Cardiac muscle cell (in vitro differentiated cells and primary cell): ENCODE results near the gene ATP11A. TPM values are rescaled to one million over a fixed set of nuclear protein-coding genes. Genes with fewer than 3 reads are reported as not detected.

ENCODE experiments used
- DNase-seq, 2 donors: peaks; one replicate each; pipeline versions ENCODE4 v3.0.0 to v3.0.0-alpha.2; 2010 to 2017; ENCODE audit warnings: low read depth in 1 of 2, low spot score in 1 of 2
- H3K27ac ChIP-seq: fragments of 200-600 bp; sonication (generic); 2 replicates; pipeline ENCODE4 v1.5.1; 2016
- H3K27me3 ChIP-seq: fragments of 200-600 bp; sonication (generic); 2 replicates; pipeline ENCODE4 v1.6.0; 2016; ENCODE audit warnings: control low read depth
- H3K36me3 ChIP-seq: fragments of 200-600 bp; sonication (generic); 2 replicates; pipeline ENCODE4 v1.5.1; 2016; ENCODE audit warnings: control low read depth
- H3K4me1 ChIP-seq: fragments of 200-600 bp; sonication (generic); 2 replicates; pipeline ENCODE4 v1.8.1; 2017; ENCODE audit warnings: low read depth, mild to moderate bottlenecking, mixed run types
- H3K4me3 ChIP-seq: fragments of 200-600 bp; sonication (generic); 2 replicates; pipeline ENCODE4 v1.5.1; 2016; ENCODE audit warnings: mild to moderate bottlenecking
- H3K9me3 ChIP-seq: fragments of 200-600 bp; sonication (generic); 2 replicates; pipeline ENCODE4 v1.5.1; 2017; ENCODE audit warnings: low read depth, mild to moderate bottlenecking, control low read depth
- polyA plus RNA-seq: library from polyadenylated mRNA; unstranded; fragments of >200 nt; fragmentation: Nextera tagmentation; extraction: Ambion mirVana; gene quantifications from 2 replicates; pipeline ENCODE4 v1.2.1, GENCODE V29; 2016
- total RNA-seq: library from RNA; depleted of rRNA; stranded (reverse); fragments of >200 nt; gene quantifications from 2 replicates; pipeline ENCODE4 v1.2.3, GENCODE V29; 2016
- TF ChIP-seq, protein P1 (sequence below): IDR thresholded peaks from 2 replicates; pipeline ENCODE4 v1.5.1; 2012; ENCODE audit warnings: low read depth, mild to moderate bottlenecking, low read length

ATP11A gene
- total and polyA plus RNA-seq, 2 experiments from 2014 or later, result 38.0 to 42.9 TPM

DNA sequence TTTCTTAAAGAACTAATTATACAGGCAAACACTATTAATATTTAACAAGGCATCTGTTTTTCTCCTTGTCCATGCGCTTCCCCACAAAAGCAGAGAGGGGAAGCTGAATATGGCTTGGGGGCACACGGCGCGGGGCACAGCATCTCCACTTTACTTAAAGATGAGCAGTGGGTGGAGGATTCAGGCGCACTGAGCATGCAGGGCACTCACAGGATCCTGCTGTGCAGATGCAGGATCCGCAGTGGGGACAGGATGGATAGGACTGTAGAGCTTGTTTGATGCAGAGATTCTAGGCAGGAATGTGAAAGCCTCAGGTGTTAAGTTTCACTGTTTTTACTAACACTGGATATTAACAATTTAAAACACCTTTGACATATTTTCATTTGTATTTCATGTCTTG lies 43.3 kb downstream of the ATP11A start:
- no peak for DNase-seq
- peaks cover 67% of the 10 kb centered on the region for H3K4me1 ChIP-seq
- TF ChIP-seq, protein P1, sequence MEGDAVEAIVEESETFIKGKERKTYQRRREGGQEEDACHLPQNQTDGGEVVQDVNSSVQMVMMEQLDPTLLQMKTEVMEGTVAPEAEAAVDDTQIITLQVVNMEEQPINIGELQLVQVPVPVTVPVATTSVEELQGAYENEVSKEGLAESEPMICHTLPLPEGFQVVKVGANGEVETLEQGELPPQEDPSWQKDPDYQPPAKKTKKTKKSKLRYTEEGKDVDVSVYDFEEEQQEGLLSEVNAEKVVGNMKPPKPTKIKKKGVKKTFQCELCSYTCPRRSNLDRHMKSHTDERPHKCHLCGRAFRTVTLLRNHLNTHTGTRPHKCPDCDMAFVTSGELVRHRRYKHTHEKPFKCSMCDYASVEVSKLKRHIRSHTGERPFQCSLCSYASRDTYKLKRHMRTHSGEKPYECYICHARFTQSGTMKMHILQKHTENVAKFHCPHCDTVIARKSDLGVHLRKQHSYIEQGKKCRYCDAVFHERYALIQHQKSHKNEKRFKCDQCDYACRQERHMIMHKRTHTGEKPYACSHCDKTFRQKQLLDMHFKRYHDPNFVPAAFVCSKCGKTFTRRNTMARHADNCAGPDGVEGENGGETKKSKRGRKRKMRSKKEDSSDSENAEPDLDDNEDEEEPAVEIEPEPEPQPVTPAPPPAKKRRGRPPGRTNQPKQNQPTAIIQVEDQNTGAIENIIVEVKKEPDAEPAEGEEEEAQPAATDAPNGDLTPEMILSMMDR, result no peak
- no peak overlapping the region for H3K4me3 ChIP-seq
- no peaks in the 10 kb centered on the region for H3K9me3 ChIP-seq
- no peaks in the 10 kb centered on the region for H3K27me3 ChIP-seq
- peak overlapping the region; percentile 86 for H3K27ac ChIP-seq
- H3K36me3 ChIP-seq, result no peaks in the 10 kb centered on the region

DNA sequence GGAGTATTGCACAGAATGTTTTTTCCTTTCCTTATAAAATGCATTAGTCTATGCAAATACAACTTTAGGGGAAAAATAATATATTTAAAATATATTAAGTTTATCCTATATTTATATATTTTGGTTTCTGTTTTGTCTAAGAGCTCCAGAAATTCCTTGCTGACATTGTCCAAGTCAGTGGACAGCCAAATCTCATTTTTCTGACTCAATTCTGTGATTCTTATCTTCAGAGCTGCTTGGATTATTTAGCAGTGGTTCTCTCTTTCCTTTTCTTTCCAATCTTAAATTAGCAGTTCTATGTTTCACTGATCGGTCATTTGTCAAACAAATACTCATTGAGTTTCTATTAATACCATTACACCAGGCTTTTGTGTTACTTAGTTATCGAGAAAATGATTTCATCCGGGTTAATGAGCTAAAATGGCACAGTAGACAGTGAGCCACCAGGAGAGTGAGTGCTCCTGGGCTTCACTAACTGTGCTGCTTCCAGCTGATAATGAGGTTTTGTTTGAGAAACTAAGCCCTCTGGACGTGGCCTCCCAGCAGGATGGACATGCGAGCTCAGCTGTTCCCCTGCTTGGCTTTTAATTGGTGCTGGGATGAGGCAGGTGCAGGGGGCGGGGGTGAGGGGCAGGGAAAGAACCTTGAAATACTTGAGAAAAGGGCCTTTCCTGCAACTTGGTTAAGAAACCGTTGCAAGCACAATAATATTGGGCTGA lies 44.0 kb downstream of the ATP11A start:
- TF ChIP-seq, protein P1, result no peak
- no peaks in the 10 kb centered on the region for H3K36me3 ChIP-seq
- no peaks in the 10 kb centered on the region for H3K9me3 ChIP-seq
- H3K27ac ChIP-seq, result peak overlapping the region; percentile 86
- DNase-seq, result peak in 1 of 2 donors; percentile 45
- H3K4me3 ChIP-seq, result no peak overlapping the region
- H3K4me1 ChIP-seq, result peaks cover 61% of the 10 kb centered on the region
- H3K27me3 ChIP-seq, result no peaks in the 10 kb centered on the region

DNA sequence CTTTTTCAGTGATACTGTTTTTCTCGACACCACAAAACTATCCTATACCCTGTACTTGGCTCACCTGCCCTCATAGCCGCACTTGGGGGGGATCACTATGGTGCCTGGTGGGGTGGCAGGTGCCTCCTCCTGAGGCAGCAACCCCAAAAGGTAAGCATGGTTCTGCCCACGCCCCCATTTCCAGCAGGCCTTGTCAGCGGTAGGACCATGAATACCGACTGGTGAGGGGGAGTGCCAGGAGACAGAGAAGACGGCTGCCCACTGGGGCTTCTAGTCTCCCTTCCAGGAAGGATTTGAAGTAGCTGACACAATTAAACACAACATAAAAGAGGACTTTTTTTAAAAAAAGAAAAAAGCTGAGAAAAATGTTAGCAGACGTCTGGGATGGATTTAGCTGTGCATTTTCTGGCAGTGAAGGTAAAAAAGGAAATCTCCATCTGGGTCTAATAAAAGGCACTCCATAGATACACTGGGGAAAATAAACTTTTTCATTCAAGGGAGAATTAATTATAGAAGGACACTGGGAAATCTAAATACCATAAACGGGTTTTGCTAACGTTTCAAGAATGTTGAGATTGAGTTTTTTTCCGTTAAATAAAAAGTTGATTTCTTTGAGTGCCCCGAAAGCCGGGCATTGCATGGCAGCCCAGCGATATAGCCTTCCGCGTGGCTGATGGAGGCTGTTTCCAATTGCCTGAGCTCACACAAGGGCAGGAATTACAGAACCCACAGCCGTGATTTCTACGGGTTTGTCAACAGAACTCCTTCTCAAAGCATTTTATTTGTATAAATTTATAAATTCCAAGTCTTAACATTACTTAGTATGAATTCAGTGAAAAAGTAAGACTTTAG lies 45.1 kb downstream of the ATP11A start:
- Histone ChIP-seq H3K36me3 (no peaks in the 10 kb centered on the region), H3K27me3 (no peaks in the 10 kb centered on the region), H3K4me1 (peaks cover 56% of the 10 kb centered on the region), H3K27ac (peak overlapping the region; percentile 86), H3K4me3 (no peak overlapping the region), H3K9me3 (no peaks in the 10 kb centered on the region)
- TF ChIP-seq, protein P1, result no peak
- no peak for DNase-seq

DNA sequence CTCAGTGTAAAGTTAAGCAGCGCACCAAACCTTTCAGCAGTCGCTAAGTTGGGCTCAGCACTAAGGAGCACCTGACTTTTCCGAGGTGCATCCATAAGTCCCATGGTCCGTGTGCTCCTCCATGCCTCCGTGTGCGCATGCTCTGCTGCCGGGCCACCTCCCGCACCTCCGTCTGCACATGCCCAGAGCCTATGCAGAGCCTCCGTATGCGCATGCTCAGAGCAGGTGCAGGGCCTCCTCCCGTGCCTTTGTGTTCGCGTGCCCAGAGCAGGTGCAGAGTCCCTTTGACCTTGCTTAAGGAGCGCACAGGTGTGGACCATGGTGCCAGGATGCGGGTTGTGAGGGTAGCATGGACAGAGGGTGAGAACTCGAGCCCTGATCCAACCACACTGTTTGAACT lies 46.0 kb downstream of the ATP11A start:
- H3K9me3 ChIP-seq, result no peaks in the 10 kb centered on the region
- no peaks in the 10 kb centered on the region for H3K36me3 ChIP-seq
- H3K27me3 ChIP-seq, result no peaks in the 10 kb centered on the region
- TF ChIP-seq, protein P1, result no peak
- DNase-seq, result no peak
- H3K4me3 ChIP-seq, result no peak overlapping the region
- H3K27ac ChIP-seq, result peak overlapping the region; percentile 86
- peaks cover 56% of the 10 kb centered on the region for H3K4me1 ChIP-seq

DNA sequence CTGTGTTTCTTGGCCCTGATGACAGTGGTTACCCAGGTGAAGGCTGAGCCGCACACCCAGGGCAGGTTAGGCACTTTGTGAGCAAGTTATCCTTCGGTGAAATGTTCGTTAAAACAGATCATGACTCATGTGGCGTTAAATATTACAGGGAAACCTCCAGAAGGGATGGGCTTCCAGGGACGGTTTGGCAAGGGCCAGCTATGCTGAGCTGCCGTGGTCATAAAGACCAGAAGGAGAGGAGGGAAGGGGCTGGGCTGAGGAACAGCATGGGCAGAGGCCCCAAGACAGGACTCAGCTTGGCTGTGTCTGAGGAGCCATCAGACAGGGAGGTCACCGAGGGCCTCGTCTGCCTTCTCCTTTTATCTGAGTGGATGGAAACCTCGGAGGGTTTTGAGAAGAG lies 47.5 kb downstream of the ATP11A start:
- Histone ChIP-seq H3K27me3 (no peaks in the 10 kb centered on the region), H3K4me3 (no peak overlapping the region), H3K27ac (no peak overlapping the region), H3K4me1 (peaks cover 52% of the 10 kb centered on the region), H3K9me3 (no peaks in the 10 kb centered on the region), H3K36me3 (no peaks in the 10 kb centered on the region)
- TF ChIP-seq, protein P1, result no peak
- DNase-seq, result no peak
